Transverse colon (tissue), 4 donors: ENCODE measurements around the gene SLC2A9.
"Not testable (repeated sequence)": the region's sequence is repeated elsewhere in the genome, so short reads cannot be mapped to it uniquely, and the experiment has no call there.

Experiments
- CTCF ChIP-seq, 5 experiments: fragments of 200-600 bp in 3 of 5; fragments of 450-650 bp in 2 of 5; sonication (generic) in 3 of 5; IDR thresholded peaks; 1 replicate in 2 of 5; 2 replicates in 3 of 5; pipeline ENCODE4 v1.5.1; 2016 to 2017; ENCODE audit warnings: antibody characterized with exemption in 5 of 5, inconsistent platforms in 3 of 5, mild to moderate bottlenecking in 2 of 5, moderate library complexity in 1 of 5
- EP300 ChIP-seq: sonication (generic); formaldehyde crosslinking; IDR thresholded peaks from one replicate; pipeline ENCODE4 v1.6.1; 2017; ENCODE audit warnings: antibody characterized with exemption, low read depth
- POLR2A ChIP-seq: fragments of 450-650 bp; IDR thresholded peaks from one replicate; pipeline ENCODE4 v1.6.1; 2016; ENCODE audit warnings: antibody characterized with exemption, mild to moderate bottlenecking, moderate library complexity
- POLR2AphosphoS5 ChIP-seq, 3 donors: sonication (generic); formaldehyde crosslinking; IDR thresholded peaks; one replicate each; pipeline ENCODE4 v1.6.1; 2016; ENCODE audit warnings: antibody characterized with exemption in 3 of 3

- TF ChIP-seq CTCF (IDR thresholded peaks at IDR 0.05); POLR2AphosphoS5 (IDR thresholded peaks at IDR 0.05); EP300; POLR2A: not testable (repeated sequence)
Observed at GRCh38 chr4:9900633-9901032, 120.7 kb downstream of the SLC2A9 start.
